GM21381 (cell line): ENCODE measurements around the gene MYOZ3.

ENCODE experiments used
- ATAC-seq: cut with Tn5 transposase; IDR thresholded peaks from one replicate; pipeline ENCODE4 v1.9.1; 2021; ENCODE audit warnings: mild to moderate bottlenecking, moderate library complexity; ENCODE audit not compliant: unreplicated experiment

MYOZ3 gene

GRCh38 chr5:150694612-150695011 is 33.6 kb downstream of the MYOZ3 start:
- ATAC-seq: no peak

GRCh38 chr5:150700246-150700593 is 39.2 kb downstream of the MYOZ3 start:
- ATAC-seq: no peak

DNA sequence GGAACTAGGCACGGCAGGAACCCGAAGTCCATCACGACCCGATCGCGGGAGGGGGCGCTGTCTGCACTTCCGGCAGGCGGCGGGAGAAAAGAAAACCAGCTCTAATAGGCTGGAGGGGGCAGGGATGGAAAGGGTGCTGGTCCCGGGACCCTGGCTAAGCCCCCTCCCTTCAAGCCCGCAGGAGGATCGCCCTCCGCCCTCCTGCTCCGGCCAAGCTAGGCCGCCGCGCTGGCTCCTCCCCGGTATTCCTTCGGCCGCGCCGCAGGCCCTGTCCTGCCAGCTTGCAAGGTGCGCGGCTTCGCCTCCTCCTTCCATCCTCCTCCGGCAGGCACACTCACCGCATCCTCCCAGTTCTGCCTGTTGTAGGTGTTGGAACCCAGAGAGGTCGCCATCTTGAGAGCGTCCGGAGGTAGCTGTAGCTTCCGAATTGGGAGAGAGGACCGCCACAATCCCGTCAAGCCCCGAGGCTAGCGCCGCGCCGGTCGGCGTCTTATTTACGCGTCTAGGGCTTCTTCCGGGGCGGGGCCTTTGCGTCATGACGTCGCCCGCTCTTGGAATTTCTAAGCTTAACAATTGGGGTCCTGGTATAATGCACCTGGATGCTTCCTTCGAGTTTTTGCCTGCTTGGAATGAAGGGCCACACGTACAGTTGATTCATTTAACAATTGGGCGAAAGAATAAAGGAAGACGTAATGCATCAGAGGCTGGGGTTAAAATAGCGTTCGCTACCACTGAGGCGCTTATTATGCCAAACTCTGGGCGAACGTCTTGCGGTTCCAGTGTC is 39.7 kb downstream of the MYOZ3 start, which contains the start of gene RBM22:
Gene RBM22 (minus strand): TSS at position 469 of the 784 bp plus-strand sequence. CDS start 77 bp downstream, at position 392.
- peak; percentile 98 for ATAC-seq

GRCh38 chr5:150703762-150704161 is 42.7 kb downstream of the MYOZ3 start:
- no peak for ATAC-seq

DNA sequence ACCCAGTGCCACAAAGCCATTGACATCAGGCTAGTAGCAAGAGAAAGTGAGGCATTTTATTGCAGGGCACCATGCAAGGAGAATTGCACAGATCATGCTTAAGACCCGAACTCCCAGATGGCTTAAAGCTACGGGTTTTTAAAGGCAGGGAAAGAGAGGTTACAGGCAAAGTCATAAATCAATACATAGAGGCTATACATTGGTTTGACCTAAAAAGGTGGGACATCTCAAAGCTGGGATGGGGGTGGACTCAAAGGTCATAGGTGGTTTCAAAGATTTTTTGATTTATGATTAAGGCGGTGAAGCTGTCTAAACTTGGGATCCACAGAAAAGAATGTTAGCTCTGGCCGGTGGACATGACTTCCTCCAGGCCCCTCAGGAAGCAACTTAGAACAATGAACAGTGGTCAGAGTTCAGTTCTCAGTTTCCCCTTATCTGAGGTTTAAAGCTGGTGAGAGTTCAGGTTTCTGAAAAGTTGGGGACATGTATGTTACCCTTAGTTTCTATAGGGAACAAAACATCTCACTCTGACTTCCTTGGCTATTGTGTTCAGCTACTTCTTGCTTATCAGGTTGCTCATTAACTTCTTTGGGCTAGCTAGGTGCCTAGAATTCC is 45.8 kb downstream of the MYOZ3 start:
- ATAC-seq: no peak

DNA sequence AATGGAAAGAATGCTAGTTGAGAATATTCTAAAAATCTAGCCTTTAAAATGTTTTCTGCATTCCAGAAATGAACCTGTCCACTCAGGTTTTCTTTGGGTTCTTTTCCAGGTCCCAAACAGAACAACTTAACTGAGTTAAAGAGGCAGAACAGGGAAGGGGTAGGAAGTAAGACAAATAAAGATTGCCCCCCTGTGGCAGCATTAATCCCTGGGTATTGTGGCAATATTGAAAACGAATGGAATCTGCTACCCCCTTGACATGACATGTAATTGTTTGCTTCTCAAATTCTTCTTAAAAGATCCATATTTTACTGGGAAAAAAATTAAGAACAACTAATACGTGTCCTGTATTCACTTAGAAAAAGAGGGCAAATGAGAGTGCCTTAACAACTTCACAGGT is 49.1 kb downstream of the MYOZ3 start:
- no peak for ATAC-seq

DNA sequence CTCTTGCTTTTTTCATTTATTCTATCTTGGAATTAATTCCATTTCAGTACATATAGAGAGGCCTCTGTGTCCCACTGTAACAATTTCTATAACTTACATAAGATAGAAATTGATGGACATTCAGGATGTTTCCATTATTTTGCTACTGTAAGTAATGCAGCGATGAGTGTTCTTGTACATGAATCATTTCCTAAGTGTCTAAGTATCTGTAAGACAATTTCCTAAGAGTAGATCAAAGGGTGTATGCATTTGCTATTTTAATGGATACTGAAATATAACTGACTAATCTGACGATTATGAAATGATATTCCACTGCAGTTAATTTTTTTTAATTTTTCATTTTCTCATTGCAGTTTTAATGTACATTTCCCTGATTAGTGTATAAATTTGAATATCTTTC is 62.8 kb downstream of the MYOZ3 start:
- no peak for ATAC-seq
